Psoas muscle (tissue), 8 donors: ENCODE data around the gene C11orf98. TPM values are rescaled to one million over a fixed set of nuclear protein-coding genes. Genes with fewer than 3 reads are reported as not detected.
A peak's percentile ranks its signal among the peaks of the same experiment; 100 is the strongest.
"Not testable (repeated sequence)": the region's sequence is repeated elsewhere in the genome, so short reads cannot be mapped to it uniquely, and the experiment has no call there.

Experiments used
- ATAC-seq, 4 donors: fragments of 200-7000 bp; cut with Tn5 transposase; one replicate each; pipeline ENCODE4 v1.9.1; 2020; ENCODE audit warnings: moderate library complexity in 3 of 4, mild to moderate bottlenecking in 2 of 4
- DNase-seq, 2 donors: peaks; one replicate each; pipeline ENCODE4 v3.0.0-alpha.2; 2020
- H3K27ac ChIP-seq: fragments of 200-600 bp; one replicate; pipeline ENCODE4 v1.8.0; 2022
- H3K27me3 ChIP-seq, 3 donors: fragments of 200-600 bp in 1 of 3; one replicate each; pipeline versions ENCODE4 v1.6.1 to v1.8.0; 2013 to 2022; ENCODE audit warnings: low read length in 2 of 3, mild to moderate bottlenecking in 2 of 3, moderate library complexity in 1 of 3; ENCODE audit not compliant: insufficient read depth in 3 of 3
- H3K36me3 ChIP-seq, 2 donors: fragments of 200-600 bp in 1 of 2; one replicate each; pipeline versions ENCODE4 v1.6.1 to v1.8.0; 2013 to 2022; ENCODE audit warnings: low read depth in 1 of 2, mild to moderate bottlenecking in 1 of 2, moderate library complexity in 1 of 2; ENCODE audit not compliant: insufficient read depth in 1 of 2
- H3K4me1 ChIP-seq: fragments of 200-600 bp; one replicate; pipeline ENCODE4 v1.8.0; 2022
- H3K4me3 ChIP-seq: fragments of 200-600 bp; one replicate; pipeline ENCODE4 v1.8.0; 2022; ENCODE audit warnings: mild to moderate bottlenecking
- H3K9me3 ChIP-seq: fragments of 200-600 bp; one replicate; pipeline ENCODE4 v1.8.0; 2022
- CTCF ChIP-seq: fragments of 200-600 bp; IDR thresholded peaks from one replicate; pipeline ENCODE4 v1.8.0; 2022; ENCODE audit warnings: antibody characterized with exemption
- WGBS, 3 donors: extraction: QIAGEN DNeasy Blood & Tissue Kit; methylation state at CpG; one replicate each; pipeline versions ENCODE4 v1.1.6 to v1.1.7; 2013; 5-methylcytosine and 5-hydroxymethylcytosine counted together
- intact Hi-C, 2 donors: fragments of 100-400 bp; cut with DNase I; formaldehyde crosslinking; loops; one replicate each; pipeline versions ENCODE4 v1.11.0 to v1.14.2; 2022
- polyA plus RNA-seq, 3 donors: library from polyadenylated mRNA; stranded (reverse); fragments of 200-250 nt; gene quantifications; one replicate each; pipeline ENCODE4 v1.2.3, GENCODE V29; 2013
- total RNA-seq, 4 donors: library from RNA; stranded (reverse); fragmentation: NEBNext Ultra II Directional in 2 of 4; extraction: Animal tissue kit (Norgen Biotek cat#: 25700) in 2 of 4; gene quantifications; one replicate each; pipeline versions ENCODE4 v1.2.1 to v1.2.4, GENCODE V29; 2021 to 2023
- donor health status: healthy with polysubstance abuse.
- donor health status: DM: no; HTN: no; CAD: no; lungs with moderate emphysema.
- donor health status: Bipolar disorder and iron deficiency.
- donor health status: healthy.
- donor health status: DM: yes; HTN: yes; CAD: no.
- donor health status: DM: no; HTN: no; CAD: no.
- donor health status: DM: no; HTN: no; CAD: no.
- donor health status: DM: yes; HTN: yes; CAD: no.

The C11orf98 gene
- total and polyA plus RNA-seq, 7 donors = 29.8 to 155 (median 50.9) TPM

GRCh38 chr11:62656796-62657429 lies 8.1 kb downstream of the C11orf98 start:
- Histone ChIP-seq H3K27ac (no peak overlapping the region), H3K9me3 (no peaks in the 10 kb centered on the region), H3K27me3 (no peaks in the 10 kb centered on the region), H3K36me3 (peaks cover 0 to 7% of the 10 kb centered on the region in 2 donors), H3K4me1 (peaks cover 3% of the 10 kb centered on the region), H3K4me3 (no peak overlapping the region)
- ATAC-seq (no peak), DNase-seq (no peak)
- TF ChIP-seq CTCF = no peak
- intact Hi-C loops = no loop called here
- WGBS, 3 donors = 61 to 69% (median 64%) methylated on average over 5 of the region's 5 CpGs

- intact Hi-C loops = loop anchor here in 1 of 2 donors (5.0 kb wide), 1 partner anchor 42 kb away; the partner anchor contains the start of genes EML3 and ROM1
- no peak for ATAC-seq
- no peak overlapping the region for H3K27ac ChIP-seq
- peaks cover 8% of the 10 kb centered on the region for H3K4me1 ChIP-seq
- peaks cover 0 to 10% of the 10 kb centered on the region in 2 donors for H3K36me3 ChIP-seq
- no peak overlapping the region for H3K4me3 ChIP-seq
- no peak for TF ChIP-seq CTCF
- H3K27me3 ChIP-seq = no peaks in the 10 kb centered on the region
- DNase-seq = no peak
- H3K9me3 ChIP-seq = no peaks in the 10 kb centered on the region
- 87 to 90% (median 90%) methylated on average over 11 of the region's 11 CpGs for WGBS, 3 donors
Measured at GRCh38 chr11:62654297-62654696, 10.7 kb downstream of the C11orf98 start.

GRCh38 chr11:62652161-62653006 lies 12.6 kb downstream of the C11orf98 start:
- WGBS, 3 donors = 39 to 41% (median 39%) methylated on average over 16 of the region's 16 CpGs
- no peaks in the 10 kb centered on the region for H3K9me3 ChIP-seq
- H3K4me1 ChIP-seq = peaks cover 11% of the 10 kb centered on the region
- H3K27ac ChIP-seq = peak overlapping the region; percentile 95
- intact Hi-C loops = loop anchor here in 1 of 2 donors (5.0 kb wide), 1 partner anchor 40 kb away; the partner anchor contains the start of genes EML3 and ROM1
- TF ChIP-seq CTCF = no peak
- H3K27me3 ChIP-seq = no peaks in the 10 kb centered on the region
- H3K36me3 ChIP-seq = peaks cover 0 to 29% of the 10 kb centered on the region in 2 donors
- ATAC-seq (no peak), DNase-seq (no peak)
- peak overlapping the region; percentile 93 for H3K4me3 ChIP-seq

- intact Hi-C loops = loop anchor here in 1 of 2 donors (5.0 kb wide), 1 partner anchor 38 kb away; the partner anchor contains the start of genes EML3 and ROM1
- not testable (repeated sequence) for H3K4me3 ChIP-seq, DNase-seq, ATAC-seq, H3K27me3 ChIP-seq, H3K9me3 ChIP-seq, H3K27ac ChIP-seq
- 93 to 95% (median 94%) methylated on average over 12 of the region's 12 CpGs for WGBS, 3 donors
- H3K36me3 ChIP-seq = peaks cover 0 to 29% of the 10 kb centered on the region in 2 donors
- H3K4me1 ChIP-seq = peaks cover 23% of the 10 kb centered on the region
Measured at GRCh38 chr11:62650283-62650682, 14.7 kb downstream of the C11orf98 start.

GRCh38 chr11:62649486-62649885 lies 15.5 kb downstream of the C11orf98 start:
- TF ChIP-seq CTCF = no peak
- ATAC-seq = no peak
- 83 to 92% (median 85%) methylated on average over 11 of the region's 11 CpGs for WGBS, 3 donors
- no peak overlapping the region for H3K4me3 ChIP-seq
- H3K27me3 ChIP-seq = no peaks in the 10 kb centered on the region
- H3K36me3 ChIP-seq = peaks cover 0 to 29% of the 10 kb centered on the region in 2 donors
- H3K4me1 ChIP-seq = peaks cover 29% of the 10 kb centered on the region
- H3K27ac ChIP-seq = no peak overlapping the region
- intact Hi-C loops = no loop called here
- DNase-seq = no peak
- no peaks in the 10 kb centered on the region for H3K9me3 ChIP-seq
